Endothelial cell of umbilical vein (primary cell): ENCODE data around the gene PHEX.

ENCODE experiments used
- EZH2 ChIP-seq: IDR thresholded peaks from 2 replicates; pipeline ENCODE4 v1.6.1; 2012; ENCODE audit warnings: borderline replicate concordance, low read depth, mild to moderate bottlenecking, moderate library complexity, low read length, inconsistent platforms; ENCODE audit not compliant: severe bottlenecking
- POLR2AphosphoS5 ChIP-seq: IDR thresholded peaks from 2 replicates; pipeline ENCODE4 v1.6.1; 2012; ENCODE audit warnings: low read depth, mild to moderate bottlenecking, control low read depth, low read length, moderate library complexity; ENCODE audit not compliant: insufficient read depth
- TF ChIP-seq, protein P1 (sequence below), 2 donors: IDR thresholded peaks; 1 replicate in 1 of 2; 2 replicates in 1 of 2; pipeline ENCODE4 v1.5.1; 2011; ENCODE audit warnings: low read length in 2 of 2, mild to moderate bottlenecking in 2 of 2, moderate library complexity in 2 of 2, control low read depth in 1 of 2, inconsistent platforms in 1 of 2, low read depth in 1 of 2; ENCODE audit not compliant: insufficient read depth in 1 of 2; ENCODE audit errors: extremely low read depth in 1 of 2

DNA sequence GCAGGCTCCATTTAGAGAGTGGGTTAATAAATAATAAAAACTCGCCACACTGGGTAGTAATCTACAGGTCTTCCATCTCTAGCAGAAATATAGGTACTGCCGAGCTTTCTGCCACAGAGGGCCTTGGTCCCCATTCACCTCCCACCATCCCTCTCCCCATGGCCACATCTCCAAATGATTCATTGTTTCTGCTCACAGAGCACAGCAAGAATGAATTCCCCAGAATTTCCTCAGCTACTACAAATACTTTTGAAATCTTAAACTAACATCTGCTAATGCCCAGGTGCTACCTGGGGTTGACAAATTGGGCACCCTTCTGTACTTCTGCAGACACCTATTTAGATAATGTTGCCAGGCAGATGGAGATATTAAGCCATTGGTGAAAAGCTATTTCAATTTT, 5.1 kb downstream of the PHEX start:
- TF ChIP-seq, protein P1, sequence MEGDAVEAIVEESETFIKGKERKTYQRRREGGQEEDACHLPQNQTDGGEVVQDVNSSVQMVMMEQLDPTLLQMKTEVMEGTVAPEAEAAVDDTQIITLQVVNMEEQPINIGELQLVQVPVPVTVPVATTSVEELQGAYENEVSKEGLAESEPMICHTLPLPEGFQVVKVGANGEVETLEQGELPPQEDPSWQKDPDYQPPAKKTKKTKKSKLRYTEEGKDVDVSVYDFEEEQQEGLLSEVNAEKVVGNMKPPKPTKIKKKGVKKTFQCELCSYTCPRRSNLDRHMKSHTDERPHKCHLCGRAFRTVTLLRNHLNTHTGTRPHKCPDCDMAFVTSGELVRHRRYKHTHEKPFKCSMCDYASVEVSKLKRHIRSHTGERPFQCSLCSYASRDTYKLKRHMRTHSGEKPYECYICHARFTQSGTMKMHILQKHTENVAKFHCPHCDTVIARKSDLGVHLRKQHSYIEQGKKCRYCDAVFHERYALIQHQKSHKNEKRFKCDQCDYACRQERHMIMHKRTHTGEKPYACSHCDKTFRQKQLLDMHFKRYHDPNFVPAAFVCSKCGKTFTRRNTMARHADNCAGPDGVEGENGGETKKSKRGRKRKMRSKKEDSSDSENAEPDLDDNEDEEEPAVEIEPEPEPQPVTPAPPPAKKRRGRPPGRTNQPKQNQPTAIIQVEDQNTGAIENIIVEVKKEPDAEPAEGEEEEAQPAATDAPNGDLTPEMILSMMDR (IDR thresholded peaks at IDR 0.05; ENCODE audit: extremely low read depth in 1 of 2, insufficient read depth in 1 of 2, low read depth in 1 of 2, low read length in 2 of 2): no peak
- TF ChIP-seq EZH2: no peak
- TF ChIP-seq POLR2AphosphoS5: no peak
